Heart right ventricle (tissue), 16 donors: ENCODE results near the gene CYP24A1. TPM values are rescaled to one million over a fixed set of nuclear protein-coding genes. Genes with fewer than 3 reads are reported as not detected.

Experiments used
- ATAC-seq, 8 donors: fragments of 200-7000 bp; cut with Tn5 transposase; one replicate each; pipeline ENCODE4 v1.9.1; 2020; ENCODE audit warnings: mild to moderate bottlenecking in 8 of 8, moderate library complexity in 8 of 8, moderate number of reproducible peaks in 1 of 8
- DNase-seq, 2 donors: peaks; one replicate each; pipeline ENCODE4 v3.0.0-alpha.2; 2020
- H3K27ac ChIP-seq, 10 donors: fragments of 200-600 bp; sonication (generic) in 2 of 10; one replicate each; pipeline versions ENCODE4 v1.5.0 to v1.8.0; 2020 to 2022; ENCODE audit warnings: mild to moderate bottlenecking in 3 of 10
- H3K27me3 ChIP-seq, 7 donors: fragments of 200-600 bp; one replicate each; pipeline ENCODE4 v1.8.0; 2021 to 2022; ENCODE audit warnings: mild to moderate bottlenecking in 2 of 7
- H3K36me3 ChIP-seq, 9 donors: fragments of 200-600 bp; sonication (generic) in 1 of 9; one replicate each; pipeline versions ENCODE4 v1.5.0 to v1.8.0; 2020 to 2022; ENCODE audit warnings: mild to moderate bottlenecking in 2 of 9
- H3K4me1 ChIP-seq, 9 donors: fragments of 200-600 bp; sonication (generic) in 1 of 9; one replicate each; pipeline versions ENCODE4 v1.5.0 to v1.8.0; 2020 to 2022; ENCODE audit warnings: mild to moderate bottlenecking in 4 of 9
- H3K4me3 ChIP-seq, 10 donors: fragments of 200-600 bp; sonication (generic) in 2 of 10; one replicate each; pipeline versions ENCODE4 v1.5.0 to v1.8.0; 2020 to 2022; ENCODE audit warnings: mild to moderate bottlenecking in 7 of 10, moderate library complexity in 2 of 10
- H3K9me3 ChIP-seq, 11 donors: fragments of 200-600 bp in 10 of 11; sonication (generic) in 2 of 11; one replicate each; pipeline versions ENCODE4 v1.5.0 to v1.8.0; 2013 to 2022; ENCODE audit warnings: mild to moderate bottlenecking in 2 of 11, control low read depth in 1 of 11, moderate library complexity in 1 of 11
- WGBS, 2 donors: extraction: QIAGEN DNeasy Blood & Tissue Kit; methylation state at CpG; one replicate each; pipeline ENCODE4 v1.1.7; 2013; ENCODE audit warnings: inconsistent platforms in 1 of 2; 5-methylcytosine and 5-hydroxymethylcytosine counted together
- intact Hi-C, 10 donors: fragments of 100-400 bp; cut with DNase I; formaldehyde crosslinking; loops; one replicate each; pipeline versions ENCODE4 v1.11.1 to v1.14.2; 2022
- polyA plus RNA-seq, 2 donors: library from polyadenylated mRNA; stranded (reverse); fragments of 200-250 nt; gene quantifications; one replicate each; pipeline ENCODE4 v1.2.3, GENCODE V29; 2013
- total RNA-seq, 10 donors: library from RNA; stranded (reverse); fragmentation: NEBNext Ultra II Directional in 3 of 10; extraction: Animal tissue kit (Norgen Biotek cat#: 25700) in 3 of 10; gene quantifications; one replicate each; pipeline versions ENCODE4 v1.2.1 to v1.2.4, GENCODE V29; 2021 to 2023
- TF ChIP-seq, protein P1 (sequence below), 9 donors: fragments of 200-600 bp; sonication (generic) in 2 of 9; IDR thresholded peaks; one replicate each; pipeline versions ENCODE4 v1.5.0 to v1.8.0; 2021 to 2022; ENCODE audit warnings: antibody characterized with exemption in 9 of 9, mild to moderate bottlenecking in 5 of 9, moderate library complexity in 1 of 9
- donor health status: Arrhythmogenic right ventricular cardiomyopathy.
- donor health status: ischemic (EF 13 %, LVEDD 7.1; RV severe dilation, severe dysfunction).
- donor health status: healthy with polysubstance abuse.
- donor health status: DM: no; HTN: yes; CAD: no.
- donor health status: DM: no; HTN: no; CAD: no.
- donor health status: ischemic (EF 25% LVEDD 6.9; RV normal size, moderate dysfunction).
- donor health status: ischemic (EF 25% LVEDD 5.7; RV mildly dilated, moderate dysfunction).
- donor health status: healthy.
- donor health status: DM: yes; HTN: yes; CAD: no.
- donor health status: Ischemic cardiomyopathy.
- donor health status: ischemic (EF 35%, LVEDD 5.7; RV mildly dilated, moderate dysfunction).
- donor health status: nonischemic (EF 11% LVEDD 7.7; RV severe dilation, severe dysfunction).
- donor health status: DM: yes; HTN: yes; CAD: no.
- donor health status: PGD.
- donor health status: ischemic (EF 29% LVEDD 5.4; RV normal size, mild dysfunction).
- donor health status: nonischemic (EF 23%, LVEDD 6.1; RV moderate dilation, normal function).

CYP24A1 gene
- total and polyA plus RNA-seq, 12 donors = not detected

DNA sequence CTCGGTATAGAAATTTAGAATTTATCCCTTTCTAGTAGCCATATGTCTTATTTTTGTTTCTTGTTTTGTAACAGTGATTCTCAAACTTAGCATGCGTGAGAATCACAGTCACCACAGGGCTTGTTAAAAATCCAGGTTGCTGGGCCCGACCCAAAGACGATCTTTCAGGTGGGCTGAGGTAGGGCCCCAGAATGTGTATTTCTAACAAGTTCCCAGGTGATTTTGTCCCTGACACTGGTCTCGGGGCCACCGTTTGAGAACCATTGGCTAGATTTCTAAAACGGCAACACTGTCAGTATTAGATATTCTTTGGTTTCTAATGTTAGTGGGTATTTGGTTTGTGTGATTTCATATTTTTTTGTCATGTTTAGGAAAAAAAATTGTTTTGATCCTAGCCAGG is 44.0 kb upstream of the CYP24A1 start:
- intact Hi-C loops = loop anchor here in 3 of 10 donors (2.0 to 5.0 kb wide), 3 partner anchors 260 to 430 kb away; partner anchors contain the start of gene DOK5 (in 1 of the 3)
- no peak for DNase-seq
- H3K27ac ChIP-seq = peak overlapping the region in 4 of 10 donors; percentile 28 to 77 (median 64)
- H3K36me3 ChIP-seq = peaks cover 0 to 49% (median 4%) of the 10 kb centered on the region in 9 donors
- H3K27me3 ChIP-seq = no peaks in the 10 kb centered on the region
- H3K4me3 ChIP-seq = no peak overlapping the region
- H3K4me1 ChIP-seq = peaks cover 0 to 62% (median 23%) of the 10 kb centered on the region in 9 donors
- no peaks in the 10 kb centered on the region for H3K9me3 ChIP-seq
- ATAC-seq = no peak
- WGBS, 2 donors = 90% methylated on average over 7 of the region's 7 CpGs
- TF ChIP-seq, protein P1, sequence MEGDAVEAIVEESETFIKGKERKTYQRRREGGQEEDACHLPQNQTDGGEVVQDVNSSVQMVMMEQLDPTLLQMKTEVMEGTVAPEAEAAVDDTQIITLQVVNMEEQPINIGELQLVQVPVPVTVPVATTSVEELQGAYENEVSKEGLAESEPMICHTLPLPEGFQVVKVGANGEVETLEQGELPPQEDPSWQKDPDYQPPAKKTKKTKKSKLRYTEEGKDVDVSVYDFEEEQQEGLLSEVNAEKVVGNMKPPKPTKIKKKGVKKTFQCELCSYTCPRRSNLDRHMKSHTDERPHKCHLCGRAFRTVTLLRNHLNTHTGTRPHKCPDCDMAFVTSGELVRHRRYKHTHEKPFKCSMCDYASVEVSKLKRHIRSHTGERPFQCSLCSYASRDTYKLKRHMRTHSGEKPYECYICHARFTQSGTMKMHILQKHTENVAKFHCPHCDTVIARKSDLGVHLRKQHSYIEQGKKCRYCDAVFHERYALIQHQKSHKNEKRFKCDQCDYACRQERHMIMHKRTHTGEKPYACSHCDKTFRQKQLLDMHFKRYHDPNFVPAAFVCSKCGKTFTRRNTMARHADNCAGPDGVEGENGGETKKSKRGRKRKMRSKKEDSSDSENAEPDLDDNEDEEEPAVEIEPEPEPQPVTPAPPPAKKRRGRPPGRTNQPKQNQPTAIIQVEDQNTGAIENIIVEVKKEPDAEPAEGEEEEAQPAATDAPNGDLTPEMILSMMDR (IDR thresholded peaks at IDR 0.05) = no peak

DNA sequence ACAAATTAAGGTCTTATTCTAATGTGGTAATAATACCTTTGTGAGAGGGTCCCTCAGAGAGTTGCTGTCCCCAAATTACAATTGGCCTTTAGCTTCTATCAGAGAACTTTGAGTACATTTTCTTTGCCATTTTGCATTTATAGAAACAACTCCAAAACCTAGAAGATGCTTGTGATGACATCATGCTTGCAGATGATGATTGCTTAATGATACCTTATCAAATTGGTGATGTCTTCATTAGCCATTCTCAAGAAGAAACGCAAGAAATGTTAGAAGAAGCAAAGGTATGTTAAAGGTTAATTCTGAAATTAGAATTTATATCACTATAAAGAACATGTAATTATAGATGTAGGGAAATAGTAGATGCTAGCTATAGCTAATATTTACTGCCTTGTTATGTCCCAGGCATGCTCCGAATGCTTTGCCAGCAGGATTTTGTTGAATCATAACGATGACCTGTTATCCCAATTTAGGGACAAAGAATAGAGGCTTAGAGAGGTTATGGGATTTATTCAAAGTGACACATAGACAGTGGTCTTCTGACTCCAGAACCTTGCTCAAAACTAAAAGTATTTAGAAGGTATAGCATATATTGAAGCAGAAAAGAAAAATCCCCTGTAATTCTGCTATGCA is 41.5 kb upstream of the CYP24A1 start:
- Histone ChIP-seq H3K36me3 (peaks cover 0 to 49% (median 4%) of the 10 kb centered on the region in 9 donors), H3K9me3 (no peaks in the 10 kb centered on the region), H3K4me1 (peaks cover 0 to 69% (median 31%) of the 10 kb centered on the region in 9 donors), H3K4me3 (no peak overlapping the region), H3K27ac (peak overlapping the region in 1 of 10 donors; percentile 17), H3K27me3 (no peaks in the 10 kb centered on the region)
- intact Hi-C loops = loop anchor here in 2 of 10 donors (5.0 kb wide), 2 partner anchors 262 to 432 kb away; partner anchors contain the start of gene DOK5 (in 1 of the 2)
- WGBS, 2 donors = 85 to 89% methylated on average over 3 of the region's 3 CpGs
- DNase-seq (no peak), ATAC-seq (no peak)
- TF ChIP-seq, protein P1 (IDR thresholded peaks at IDR 0.05) = no peak

DNA sequence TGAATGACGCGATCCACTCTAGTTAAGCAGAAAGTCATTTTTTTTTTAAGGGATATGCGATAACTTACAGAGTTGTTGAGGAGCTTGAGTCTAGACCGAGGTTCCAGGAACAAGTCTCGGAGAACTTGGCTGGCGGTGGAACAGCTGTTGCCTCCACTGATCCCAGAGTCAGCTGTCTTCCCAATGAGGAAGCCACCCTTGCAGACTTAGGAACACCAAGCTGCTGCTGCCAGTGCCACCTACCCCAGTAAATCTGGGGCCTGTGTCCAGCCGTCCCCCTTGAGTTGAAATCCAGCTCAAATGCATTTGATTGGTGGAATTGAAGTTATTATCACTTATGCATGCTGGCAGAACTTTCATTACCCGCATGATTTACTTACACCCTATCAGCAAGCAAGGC is 40.8 kb upstream of the CYP24A1 start:
- H3K27ac ChIP-seq = peak overlapping the region in 1 of 10 donors; percentile 17
- no peak for ATAC-seq
- WGBS, 2 donors = 83 to 87% methylated on average over 8 of the region's 8 CpGs

DNA sequence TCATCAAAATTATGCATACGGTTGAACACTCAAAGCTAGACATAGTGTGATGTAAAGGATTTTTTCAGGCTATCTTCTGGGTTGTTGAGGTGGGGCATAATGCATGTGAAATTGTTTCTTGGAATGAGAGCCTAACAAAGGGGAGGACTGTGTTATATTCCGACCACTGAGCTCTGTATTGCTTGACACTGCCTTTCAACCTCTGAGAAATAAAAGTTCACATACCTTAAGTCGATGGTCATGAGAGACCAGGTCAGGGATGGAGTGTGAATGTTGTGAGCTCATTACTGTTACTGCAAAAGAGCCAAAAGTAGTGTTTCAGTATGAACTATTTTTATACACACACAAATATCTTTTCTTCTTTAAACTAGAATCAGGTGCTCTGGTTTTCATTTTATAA is 39.1 kb upstream of the CYP24A1 start:
- TF ChIP-seq, protein P1 (IDR thresholded peaks at IDR 0.05) = no peak
- 94 to 96% methylated on average over 3 of the region's 3 CpGs for WGBS, 2 donors

More for the DNA sequence above, 40.8 kb upstream of the CYP24A1 start:
- H3K4me1 ChIP-seq = peaks cover 0 to 69% (median 36%) of the 10 kb centered on the region in 9 donors
- DNase-seq = peak in 1 of 2 donors; percentile 17
- H3K36me3 ChIP-seq = peaks cover 0 to 49% (median 4%) of the 10 kb centered on the region in 9 donors
- H3K4me3 ChIP-seq = no peak overlapping the region
- TF ChIP-seq, protein P1 (IDR thresholded peaks at IDR 0.05) = no peak
- no peaks in the 10 kb centered on the region for H3K27me3 ChIP-seq
- intact Hi-C loops = no loop called here
- no peaks in the 10 kb centered on the region for H3K9me3 ChIP-seq

More for the DNA sequence above, 39.1 kb upstream of the CYP24A1 start:
- H3K27me3 ChIP-seq = no peaks in the 10 kb centered on the region
- no peak for DNase-seq
- intact Hi-C loops = no loop called here
- peaks cover 0 to 61% (median 28%) of the 10 kb centered on the region in 9 donors for H3K4me1 ChIP-seq
- no peak for ATAC-seq
- no peaks in the 10 kb centered on the region for H3K9me3 ChIP-seq
- H3K36me3 ChIP-seq = peaks cover 0 to 36% (median 4%) of the 10 kb centered on the region in 9 donors
- no peak overlapping the region for H3K4me3 ChIP-seq
- no peak overlapping the region for H3K27ac ChIP-seq
